Stimulated activated naive CD4-positive, alpha-beta T cell treated with Interleukin-2 at 50 U/mL for 16 hours (primary cell): ENCODE results near the gene DOCK9.

ENCODE experiments used
- DNase-seq: peaks from one replicate; lab custom pipeline; 2025; lab: John Stamatoyannopoulos, UW

DOCK9 gene

DNA sequence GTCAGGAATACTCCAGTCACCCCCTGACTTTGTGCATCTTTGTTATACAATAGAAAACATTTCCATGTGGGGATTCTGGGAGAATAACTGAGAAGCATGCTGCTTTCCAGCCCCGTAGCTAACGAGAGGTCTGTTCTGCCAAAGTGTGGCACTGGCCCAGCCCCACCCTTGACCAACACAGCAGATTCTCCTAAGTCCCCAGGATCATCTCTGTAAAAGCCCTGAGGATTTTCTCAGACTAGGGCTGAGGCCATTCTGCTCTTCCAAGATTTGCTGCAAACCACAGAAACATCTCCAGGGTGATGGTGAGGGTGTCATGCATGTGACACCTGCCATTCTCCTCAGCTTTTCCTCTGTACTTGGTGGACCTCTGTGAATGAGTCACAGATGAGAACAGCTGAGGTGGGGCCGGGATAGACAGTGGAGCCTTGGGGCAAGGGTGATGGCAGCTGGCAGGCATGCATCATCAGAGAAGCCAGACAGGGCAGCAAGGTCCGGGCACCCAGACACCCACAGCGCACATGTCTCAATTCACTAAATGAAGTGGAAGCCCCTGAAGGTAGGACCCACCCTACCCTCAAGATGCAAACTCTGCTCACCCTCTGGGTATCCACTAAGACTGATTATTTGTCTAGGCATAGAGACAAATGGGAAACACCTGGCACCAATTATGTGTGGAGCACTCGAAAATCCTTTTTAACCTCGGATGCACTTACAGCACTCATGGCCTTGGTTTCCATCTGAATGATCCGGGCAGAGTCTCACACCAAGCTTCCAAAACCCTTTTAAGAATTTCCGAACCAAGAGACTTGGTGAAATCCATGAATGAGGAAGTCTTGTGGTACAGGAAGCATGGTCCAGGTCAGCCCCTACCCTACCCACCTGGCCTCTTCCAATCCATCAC is 20.1 kb upstream of the DOCK9 start:
- DNase-seq = no peak

GRCh38 chr13:98997011-98997730 is 19.3 kb upstream of the DOCK9 start:
- DNase-seq = no peak

- no peak for DNase-seq
These were observed 18.2 kb upstream of the DOCK9 start for GRCh38 chr13:98996046-98996445.

DNA sequence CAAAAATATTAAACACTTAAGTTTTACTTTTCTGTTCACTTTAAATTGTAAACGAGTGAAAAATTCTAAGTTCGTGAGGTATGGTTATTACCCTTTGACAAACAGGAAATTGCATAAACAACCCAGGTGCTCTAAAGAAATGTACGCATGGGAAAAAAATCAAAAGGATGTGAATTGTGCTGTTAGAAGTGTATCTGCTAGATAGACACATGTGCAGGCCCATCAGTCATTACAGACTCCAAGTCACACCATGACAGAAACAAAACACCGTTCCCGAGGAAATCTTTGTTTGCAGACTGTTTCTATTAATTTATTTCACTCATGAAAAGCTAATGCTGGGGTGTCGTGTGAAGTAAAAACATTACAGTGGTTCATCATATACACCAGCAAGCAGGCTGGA is 17.0 kb upstream of the DOCK9 start:
- DNase-seq = no peak

GRCh38 chr13:98994080-98994479 is 16.2 kb upstream of the DOCK9 start:
- DNase-seq = no peak

DNA sequence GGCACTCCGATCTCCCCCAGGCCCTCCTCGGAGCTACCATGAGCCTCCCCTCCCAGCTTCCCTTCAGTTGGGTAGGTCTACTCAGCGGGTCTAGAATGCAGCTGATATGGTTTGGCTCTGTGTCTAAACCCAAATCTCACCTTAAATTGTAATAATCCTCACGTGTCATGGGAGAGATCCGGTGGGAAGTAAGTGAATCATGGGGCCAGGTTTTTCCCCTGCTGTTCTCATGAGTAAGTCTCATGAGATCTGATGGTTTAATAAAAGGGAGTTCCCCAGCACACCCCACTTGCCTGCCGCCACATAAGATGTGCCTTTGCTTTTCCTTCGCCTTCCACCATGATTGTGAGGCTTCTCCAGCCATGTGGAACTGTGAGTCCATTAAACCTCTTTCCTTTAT is 14.5 kb upstream of the DOCK9 start:
- no peak for DNase-seq

- no peak for DNase-seq
These were observed 12.8 kb upstream of the DOCK9 start for GRCh38 chr13:98990701-98991100.

DNA sequence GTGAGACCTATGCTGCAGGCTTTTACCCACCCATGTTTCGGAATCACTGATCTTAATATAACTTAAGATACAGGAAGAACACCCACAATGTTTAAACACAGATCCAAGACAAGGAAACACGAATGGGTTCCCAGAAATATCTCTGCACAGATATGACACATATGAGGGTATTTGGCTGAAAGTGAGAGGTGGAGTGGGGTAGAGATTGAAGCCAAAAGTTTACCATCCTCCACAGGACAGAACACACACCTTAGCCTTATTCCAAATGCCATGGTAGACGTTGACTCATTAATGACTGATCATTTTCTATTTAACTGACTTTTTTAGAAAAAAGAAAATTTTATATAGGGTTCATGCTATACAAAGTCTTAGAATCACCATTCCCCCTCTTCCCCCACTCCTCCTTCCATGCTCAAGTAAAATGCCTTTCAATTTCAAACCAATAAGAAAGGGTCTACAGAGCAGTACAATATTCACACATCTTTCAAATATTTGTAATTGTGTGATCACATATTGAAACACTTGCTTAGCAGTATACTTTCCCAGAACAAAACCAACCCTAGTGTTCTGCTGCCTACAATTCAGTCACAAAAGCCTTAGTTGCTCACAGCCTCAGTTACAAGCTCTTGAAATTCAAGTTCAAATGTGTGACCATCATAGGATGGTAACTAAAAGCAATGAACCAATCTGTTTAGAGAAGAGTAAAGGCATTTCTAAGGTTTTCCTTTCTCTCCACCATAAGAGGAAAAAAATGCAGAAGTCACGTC is 11.8 kb upstream of the DOCK9 start:
- DNase-seq = no peak

- no peak for DNase-seq
These were observed 10.9 kb upstream of the DOCK9 start for GRCh38 chr13:98988780-98989179.

DNA sequence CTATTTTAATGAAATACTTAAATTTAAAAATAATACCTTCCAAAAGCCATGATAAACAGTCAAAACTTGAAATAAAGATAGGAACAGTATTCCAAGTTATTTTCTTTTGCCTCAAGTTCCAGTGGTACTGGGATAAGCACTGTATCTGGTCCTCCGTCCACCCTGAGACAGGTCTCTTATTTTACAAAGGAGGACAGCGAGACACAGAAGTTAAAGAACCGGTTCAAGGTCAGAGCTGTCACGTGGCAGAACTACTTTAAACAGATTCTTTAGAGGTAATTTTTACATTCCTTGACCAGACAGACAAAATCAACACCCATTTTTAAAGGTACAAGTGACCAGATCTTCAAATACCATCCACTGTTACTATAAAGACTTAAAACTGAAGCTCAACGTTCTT is 10.4 kb upstream of the DOCK9 start:
- DNase-seq = no peak

DNA sequence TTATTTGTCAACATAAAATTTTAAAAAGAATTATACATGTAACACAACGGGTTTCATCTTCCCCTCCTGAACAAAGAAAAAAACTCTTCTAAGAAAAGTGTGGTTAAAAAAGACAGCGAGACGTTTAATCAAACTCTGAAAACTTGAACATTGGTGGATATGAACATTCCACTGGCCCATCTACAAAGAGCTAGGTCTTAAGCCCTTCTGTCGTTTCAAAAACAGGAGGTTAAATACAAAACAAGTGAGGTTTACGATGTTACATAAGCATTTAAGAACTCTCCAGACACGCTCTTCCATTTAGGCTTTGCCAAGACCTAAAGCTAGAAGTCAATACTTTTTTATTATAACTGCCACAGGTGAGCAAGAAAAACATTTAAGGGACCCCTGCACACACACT is 9.4 kb upstream of the DOCK9 start:
- DNase-seq = no peak

GRCh38 chr13:98986226-98986846 is 8.5 kb upstream of the DOCK9 start:
- DNase-seq = no peak

GRCh38 chr13:98985591-98985990 is 7.7 kb upstream of the DOCK9 start:
- no peak for DNase-seq

DNA sequence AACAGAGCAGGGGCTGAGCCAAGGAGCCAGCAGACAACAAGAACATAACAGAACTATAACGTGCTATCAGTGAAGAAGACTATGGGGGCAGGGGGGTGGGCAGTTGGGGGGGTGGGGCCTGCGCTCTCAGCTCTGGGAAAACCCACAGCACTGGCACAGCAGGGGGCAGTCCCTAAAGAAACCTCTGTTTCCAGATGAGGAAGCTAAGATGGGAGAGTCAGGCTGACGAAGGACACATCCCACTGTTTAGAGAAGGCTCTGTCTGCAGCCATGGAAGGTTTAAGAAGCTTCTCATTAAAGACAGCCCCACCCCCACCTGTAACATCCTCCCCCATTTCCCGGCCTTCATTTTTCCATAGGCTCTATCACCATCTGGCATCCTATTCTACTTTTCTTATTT is 7.1 kb upstream of the DOCK9 start:
- DNase-seq = no peak

- DNase-seq = no peak
These were observed 6.3 kb upstream of the DOCK9 start for GRCh38 chr13:98984118-98984517.

- no peak for DNase-seq
These were observed 5.3 kb upstream of the DOCK9 start for GRCh38 chr13:98983182-98983581.

GRCh38 chr13:98981369-98982080 is 3.7 kb upstream of the DOCK9 start:
- no peak for DNase-seq

- no peak for DNase-seq
These were observed 1.3 kb upstream of the DOCK9 start for GRCh38 chr13:98979012-98979660.

GRCh38 chr13:98978280-98978679 is 416 bp upstream of the DOCK9 start:
- no peak for DNase-seq

DNA sequence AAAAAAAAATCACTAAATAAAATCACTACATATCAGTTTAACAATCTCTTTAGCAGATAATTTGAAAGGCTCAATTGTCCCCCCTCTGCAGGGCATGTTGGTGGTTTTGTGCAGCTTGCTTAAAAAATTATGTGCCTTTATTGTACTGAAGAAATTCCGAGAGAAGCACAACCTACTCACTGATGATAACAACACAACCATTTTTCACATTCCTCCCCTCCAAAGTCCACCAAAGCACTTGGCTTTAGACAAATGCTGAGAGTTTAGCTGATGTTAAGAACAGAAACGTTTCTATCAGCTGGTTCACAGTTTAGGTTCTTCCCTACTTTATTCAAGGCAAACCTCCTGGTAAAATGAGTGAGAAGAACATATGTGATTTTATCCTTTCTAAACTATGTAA is 923 bp downstream of the DOCK9 start:
- DNase-seq = no peak

GRCh38 chr13:98976338-98976737 is 1.5 kb downstream of the DOCK9 start:
- DNase-seq = no peak
